Measurements from ENCODE around the gene FRMPD3.

- TF ChIP-seq POLR2A (IDR thresholded peaks at IDR 0.05; ENCODE audit: low read length) (no peak), GATA1 (IDR thresholded peaks at IDR 0.05; ENCODE audit: low read depth, low read length) (no peak)
These were observed 17.8 kb downstream of the FRMPD3 start for GRCh38 chrX:107467271-107467670.
